Stomach (tissue), 4 donors: ENCODE data around the gene NDOR1.

Experiments used
- EP300 ChIP-seq: sonication (generic); formaldehyde crosslinking; IDR thresholded peaks from one replicate; pipeline ENCODE4 v1.6.1; 2017; ENCODE audit warnings: antibody characterized with exemption
- POLR2A ChIP-seq, 4 donors: fragments of 450-650 bp; IDR thresholded peaks; one replicate each; pipeline ENCODE4 v1.6.1; 2016; ENCODE audit warnings: antibody characterized with exemption in 4 of 4, control low read depth in 2 of 4, mild to moderate bottlenecking in 1 of 4, moderate library complexity in 1 of 4
- TF ChIP-seq, protein P1 (sequence below), 7 experiments: fragments of 450-650 bp in 4 of 7; fragments of 200-600 bp in 3 of 7; sonication (generic) in 3 of 7; IDR thresholded peaks; one replicate each; pipeline ENCODE4 v1.5.1; 2016 to 2019; ENCODE audit warnings: antibody characterized with exemption in 7 of 7, control low read depth in 2 of 7, mild to moderate bottlenecking in 1 of 7

DNA sequence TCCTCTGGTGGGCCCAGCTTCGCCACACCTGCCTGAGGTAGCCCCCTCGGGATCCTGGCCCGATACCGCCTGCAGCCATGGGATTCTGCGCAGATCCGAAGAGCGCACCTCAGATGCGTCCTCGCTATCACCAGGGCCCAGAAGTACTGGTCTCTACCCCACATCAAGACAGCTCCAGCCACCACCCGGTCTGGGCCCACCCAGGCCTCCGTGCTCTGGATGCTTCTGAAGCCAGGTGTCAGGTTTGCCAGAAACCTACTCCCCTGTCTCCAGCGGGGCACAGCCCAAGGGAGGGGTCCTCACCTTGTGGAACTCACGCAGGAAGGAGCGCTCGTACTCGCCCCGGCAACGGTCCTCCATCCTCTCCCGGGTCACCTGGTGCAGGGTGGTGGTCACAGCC is 19.6 kb upstream of the NDOR1 start:
- TF ChIP-seq, protein P1, sequence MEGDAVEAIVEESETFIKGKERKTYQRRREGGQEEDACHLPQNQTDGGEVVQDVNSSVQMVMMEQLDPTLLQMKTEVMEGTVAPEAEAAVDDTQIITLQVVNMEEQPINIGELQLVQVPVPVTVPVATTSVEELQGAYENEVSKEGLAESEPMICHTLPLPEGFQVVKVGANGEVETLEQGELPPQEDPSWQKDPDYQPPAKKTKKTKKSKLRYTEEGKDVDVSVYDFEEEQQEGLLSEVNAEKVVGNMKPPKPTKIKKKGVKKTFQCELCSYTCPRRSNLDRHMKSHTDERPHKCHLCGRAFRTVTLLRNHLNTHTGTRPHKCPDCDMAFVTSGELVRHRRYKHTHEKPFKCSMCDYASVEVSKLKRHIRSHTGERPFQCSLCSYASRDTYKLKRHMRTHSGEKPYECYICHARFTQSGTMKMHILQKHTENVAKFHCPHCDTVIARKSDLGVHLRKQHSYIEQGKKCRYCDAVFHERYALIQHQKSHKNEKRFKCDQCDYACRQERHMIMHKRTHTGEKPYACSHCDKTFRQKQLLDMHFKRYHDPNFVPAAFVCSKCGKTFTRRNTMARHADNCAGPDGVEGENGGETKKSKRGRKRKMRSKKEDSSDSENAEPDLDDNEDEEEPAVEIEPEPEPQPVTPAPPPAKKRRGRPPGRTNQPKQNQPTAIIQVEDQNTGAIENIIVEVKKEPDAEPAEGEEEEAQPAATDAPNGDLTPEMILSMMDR (IDR thresholded peaks at IDR 0.05) = no peak
- TF ChIP-seq POLR2A (IDR thresholded peaks at IDR 0.05) (no peak), EP300 (no peak)
